CD4-positive, alpha-beta T cell (primary cell): ENCODE results near the gene CD1D. TPM values are rescaled to one million over a fixed set of nuclear protein-coding genes. Genes with fewer than 3 reads are reported as not detected.

Experiments used
- ATAC-seq: fragments of 200-7000 bp; cut with Tn5 transposase; one replicate; pipeline ENCODE4 v1.10.0; 2022; ENCODE audit warnings: mild to moderate bottlenecking; ENCODE audit not compliant: poor library complexity
- CTCF ChIA-PET: fragments of 350-600 bp; sonication (Branson Sonifier 250); formaldehyde crosslinking; loops from one replicate; lab custom pipeline; 2021; ENCODE audit warnings: antibody characterized with exemption, inconsistent platforms; lab: Charles Lee
- POLR2A ChIA-PET: fragments of 350-600 bp; sonication (Branson Sonifier 250); formaldehyde crosslinking; loops from one replicate; lab custom pipeline; 2021; ENCODE audit warnings: antibody characterized with exemption, inconsistent platforms; lab: Charles Lee
- DNase-seq, 14 experiments: peaks; one replicate each; pipeline ENCODE4 v3.0.0-alpha.2; 2013 to 2020; ENCODE audit warnings: mixed read lengths in 2 of 14
- H3K27ac ChIP-seq, 2 donors: one replicate each; pipeline versions ENCODE4 v1.5.1 to v1.7.0; 2013; ENCODE audit warnings: low read length in 2 of 2, low read depth in 1 of 2, mild to moderate bottlenecking in 1 of 2
- H3K27me3 ChIP-seq, 2 experiments: 1 replicate in 1 of 2; 2 replicates in 1 of 2; pipeline versions ENCODE4 v1.6.1 to v1.7.0; 2013; ENCODE audit warnings: low read length in 2 of 2, control low read depth in 1 of 2, mild to moderate bottlenecking in 1 of 2, moderate library complexity in 1 of 2; ENCODE audit not compliant: insufficient read depth in 2 of 2, control insufficient read depth in 1 of 2
- H3K36me3 ChIP-seq: one replicate; pipeline ENCODE4 v1.6.1; 2013; ENCODE audit warnings: low read length, control low read depth; ENCODE audit not compliant: insufficient read depth
- H3K4me1 ChIP-seq: one replicate; pipeline ENCODE4 v1.6.1; 2013; ENCODE audit warnings: low read length, control low read depth; ENCODE audit not compliant: insufficient read depth
- H3K4me3 ChIP-seq: one replicate; pipeline ENCODE4 v1.5.1; 2013; ENCODE audit warnings: mild to moderate bottlenecking, low read length, moderate library complexity
- H3K9me3 ChIP-seq, 2 experiments: 1 replicate in 1 of 2; 2 replicates in 1 of 2; pipeline versions ENCODE4 v1.6.1 to v1.7.0; 2013; ENCODE audit warnings: low read length in 2 of 2, mild to moderate bottlenecking in 2 of 2, control low read depth in 1 of 2, moderate library complexity in 1 of 2; ENCODE audit not compliant: control insufficient read depth in 1 of 2, insufficient read depth in 1 of 2
- H3K27ac Mint-ChIP-seq: one replicate; pipeline ENCODE4 v1.8.0; 2020; ENCODE audit warnings: mixed read lengths
- H3K27me3 Mint-ChIP-seq: one replicate; pipeline ENCODE4 v1.8.0; 2021; ENCODE audit warnings: mixed read lengths
- H3K36me3 Mint-ChIP-seq: one replicate; pipeline ENCODE4 v1.8.0; 2021; ENCODE audit warnings: low read depth, mixed read lengths
- H3K4me1 Mint-ChIP-seq: one replicate; pipeline ENCODE4 v1.8.0; 2021; ENCODE audit warnings: low read depth, mixed read lengths
- H3K4me3 Mint-ChIP-seq: one replicate; pipeline ENCODE4 v1.8.0; 2020; ENCODE audit warnings: mild to moderate bottlenecking, mixed read lengths
- H3K9me3 Mint-ChIP-seq: one replicate; pipeline ENCODE4 v1.8.0; 2020; ENCODE audit warnings: mixed read lengths
- CTCF ChIP-seq: fragments of 200-600 bp; IDR thresholded peaks from one replicate; pipeline ENCODE4 v1.8.0; 2022; ENCODE audit warnings: antibody characterized with exemption, mild to moderate bottlenecking
- intact Hi-C, 2 experiments: fragments of 100-400 bp; cut with DNase I in 1 of 2; cut with micrococcal nuclease in 1 of 2; formaldehyde crosslinking; loops; one replicate each; pipeline versions ENCODE4 v1.15.1 to v1.9.0; 2023 to 2025; cut with DNase I, micrococcal nuclease
- total RNA-seq, 174 experiments: library from RNA in 2 of 174; stranded (reverse) in 2 of 174; gene quantifications; one replicate each; pipeline ENCODE4 v1.2.3 and lab custom pipeline; 2021 to 2026

CD1D gene
- total RNA-seq, 2 experiments from 2014 or later: 0.11 to 0.14 TPM

DNA sequence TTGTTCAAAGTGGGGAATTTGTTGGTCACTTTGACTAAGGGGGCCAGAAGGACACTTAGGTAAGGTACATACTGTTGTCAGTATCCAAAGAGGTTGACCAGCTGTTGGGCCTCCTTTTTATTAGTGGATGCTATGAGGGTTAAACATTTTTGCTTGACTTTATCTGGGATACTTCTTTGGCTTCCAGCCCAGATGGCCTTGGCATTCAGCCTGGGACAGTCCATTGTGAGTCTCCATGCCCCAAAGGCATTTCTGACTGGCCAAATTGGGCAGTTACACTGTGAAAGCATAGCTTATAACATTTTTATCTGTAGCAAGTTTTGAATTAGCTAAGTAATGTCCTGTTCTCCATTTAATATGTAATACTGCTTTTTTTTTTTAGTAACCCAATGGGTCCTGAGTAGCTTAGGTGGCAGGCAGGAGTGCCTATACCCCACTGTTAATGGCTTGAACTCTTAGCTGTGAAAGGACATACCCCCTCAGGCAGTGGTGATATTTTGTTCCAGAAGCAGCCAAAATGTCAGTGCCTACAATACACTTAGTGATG, 35.4 kb upstream of the CD1D start:
- Histone ChIP-seq H3K4me1 (peaks cover 13% of the 10 kb centered on the region), H3K36me3 (no peaks in the 10 kb centered on the region), H3K4me3 (no peak overlapping the region), H3K9me3 (no peaks in the 10 kb centered on the region), H3K27me3 (no peaks in the 10 kb centered on the region), H3K27ac (no peak overlapping the region)
- Mint-ChIP-seq H3K4me3 (no peak overlapping the region), H3K27me3 (no peaks in the 10 kb centered on the region), H3K27ac (no peak overlapping the region), H3K36me3 (peaks cover 5% of the 10 kb centered on the region), H3K4me1 (peaks cover 21% of the 10 kb centered on the region), H3K9me3 (no peaks in the 10 kb centered on the region)
- ChIA-PET POLR2A (interaction anchor here (0.8 kb wide), 1 partner anchor 27 kb away, joined by 3 read pairs; no protein-coding TSS in a partner anchor), CTCF (interaction anchor here (1.6 kb wide), 1 partner anchor 21 kb away, joined by 4 read pairs; no protein-coding TSS in a partner anchor)
- no peak for ATAC-seq
- TF ChIP-seq CTCF: no peak
- intact Hi-C loops: no loop called here
- DNase-seq: no peak

DNA sequence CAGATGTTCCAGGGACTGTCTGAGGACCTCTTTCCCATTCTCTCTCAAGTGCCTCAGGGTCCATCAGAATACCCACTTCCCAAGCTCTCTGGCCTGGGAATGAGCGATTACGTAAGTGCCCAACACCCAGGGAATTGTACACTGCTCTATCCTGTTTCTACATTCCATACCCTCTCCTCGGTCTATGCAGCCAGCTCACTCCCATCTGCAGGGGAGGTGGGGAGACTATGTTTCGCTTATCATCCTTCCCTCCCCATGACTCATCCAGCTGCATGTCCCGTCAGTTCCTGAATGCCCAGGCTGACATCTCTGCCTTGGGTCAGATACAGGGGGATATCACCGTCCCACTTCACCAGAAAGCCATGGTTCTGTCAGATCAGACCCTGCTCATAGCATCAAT, 34.5 kb upstream of the CD1D start:
- H3K4me3 ChIP-seq: no peak overlapping the region
- intact Hi-C loops: no loop called here
- no peak overlapping the region for H3K4me3 Mint-ChIP-seq

DNA sequence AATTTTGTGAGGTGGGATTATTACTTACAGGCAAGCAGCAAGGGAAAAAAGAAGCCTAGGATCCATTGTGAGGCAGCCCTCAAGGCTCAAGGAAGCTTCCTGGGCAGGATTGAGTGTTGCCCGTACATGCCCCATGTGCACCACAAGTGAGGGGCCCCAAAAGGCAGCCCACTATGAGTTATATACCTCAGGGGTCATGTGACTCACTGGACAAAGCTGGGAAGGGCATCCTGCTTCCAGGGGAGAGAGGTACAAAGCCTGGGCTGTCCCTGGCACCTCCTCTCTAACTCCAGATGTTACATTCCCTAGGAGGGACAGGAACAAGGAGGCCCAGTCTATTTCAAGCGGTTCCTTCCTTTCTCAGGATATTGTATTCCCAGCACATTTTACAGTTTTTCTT, 34.0 kb upstream of the CD1D start:
- Histone ChIP-seq H3K9me3 (no peaks in the 10 kb centered on the region), H3K4me1 (peaks cover 18% of the 10 kb centered on the region), H3K4me3 (no peak overlapping the region), H3K27me3 (no peaks in the 10 kb centered on the region), H3K36me3 (no peaks in the 10 kb centered on the region), H3K27ac (no peak overlapping the region)
- intact Hi-C loops: no loop called here
- DNase-seq (no peak), ATAC-seq (no peak)
- Mint-ChIP-seq H3K4me1 (peaks cover 28% of the 10 kb centered on the region), H3K36me3 (peaks cover 5% of the 10 kb centered on the region), H3K27ac (no peak overlapping the region), H3K4me3 (no peak overlapping the region), H3K27me3 (no peaks in the 10 kb centered on the region), H3K9me3 (no peaks in the 10 kb centered on the region)
- CTCF ChIA-PET: no interaction called here
- no peak for TF ChIP-seq CTCF
- POLR2A ChIA-PET: no interaction called here

More for the DNA sequence above, 34.5 kb upstream of the CD1D start:
- no peaks in the 10 kb centered on the region for H3K9me3 Mint-ChIP-seq
- peaks cover 5% of the 10 kb centered on the region for H3K36me3 Mint-ChIP-seq
- DNase-seq (no peak), ATAC-seq (no peak)
- Histone ChIP-seq H3K27ac (no peak overlapping the region), H3K36me3 (no peaks in the 10 kb centered on the region), H3K9me3 (no peaks in the 10 kb centered on the region), H3K27me3 (no peaks in the 10 kb centered on the region), H3K4me1 (peaks cover 18% of the 10 kb centered on the region)
- TF ChIP-seq CTCF: no peak
- peaks cover 28% of the 10 kb centered on the region for H3K4me1 Mint-ChIP-seq
- no peaks in the 10 kb centered on the region for H3K27me3 Mint-ChIP-seq
- ChIA-PET CTCF (interaction anchor here (1.6 kb wide), 1 partner anchor 21 kb away, joined by 4 read pairs; no protein-coding TSS in a partner anchor), POLR2A (no interaction called here)
- no peak overlapping the region for H3K27ac Mint-ChIP-seq
